OCI-LY3 (cell line): ENCODE measurements around the gene DDTL.

Experiments used
- EZH2phosphoT487 ChIP-seq: fragments of 200-600 bp; shearing (Covaris generic); IDR thresholded peaks from 2 replicates; pipeline ENCODE4 v1.6.1; 2018; ENCODE audit warnings: antibody characterized with exemption, mixed run types, low read depth
- TF ChIP-seq, protein P1 (sequence below): fragments of 200-600, 300-600 bp; sonication (generic); IDR thresholded peaks from 2 replicates; pipeline ENCODE4 v1.5.1; 2014; ENCODE audit warnings: antibody characterized with exemption, low read length, low read depth

DNA sequence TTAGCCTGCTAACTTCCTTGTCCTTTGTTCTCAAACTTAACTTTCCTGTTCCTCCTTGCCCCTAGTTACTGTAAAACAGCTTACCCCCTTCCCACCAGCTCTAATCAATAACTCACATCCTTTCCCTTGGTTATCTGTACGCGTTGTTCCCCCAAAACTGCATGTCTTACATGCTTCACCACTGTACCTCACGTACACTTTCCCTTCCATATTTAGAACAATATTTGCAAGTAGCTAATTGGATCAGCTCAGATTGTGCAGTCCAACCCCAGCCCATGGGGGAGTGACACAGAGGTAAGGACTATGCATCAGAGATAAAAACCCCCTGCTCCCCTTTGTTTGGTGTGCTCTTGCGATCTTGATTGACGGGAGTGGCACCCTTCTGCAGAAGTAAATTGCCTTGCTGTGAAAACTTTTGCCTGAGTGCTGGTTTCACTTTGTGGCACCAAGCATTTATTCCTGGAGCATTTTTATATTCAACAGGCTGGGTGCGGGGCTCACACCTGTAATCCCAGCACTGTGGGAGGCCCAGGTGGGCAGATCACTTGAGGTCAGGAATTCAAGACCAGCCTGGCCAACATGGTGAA, 41.6 kb upstream of the DDTL start:
- TF ChIP-seq, protein P1, sequence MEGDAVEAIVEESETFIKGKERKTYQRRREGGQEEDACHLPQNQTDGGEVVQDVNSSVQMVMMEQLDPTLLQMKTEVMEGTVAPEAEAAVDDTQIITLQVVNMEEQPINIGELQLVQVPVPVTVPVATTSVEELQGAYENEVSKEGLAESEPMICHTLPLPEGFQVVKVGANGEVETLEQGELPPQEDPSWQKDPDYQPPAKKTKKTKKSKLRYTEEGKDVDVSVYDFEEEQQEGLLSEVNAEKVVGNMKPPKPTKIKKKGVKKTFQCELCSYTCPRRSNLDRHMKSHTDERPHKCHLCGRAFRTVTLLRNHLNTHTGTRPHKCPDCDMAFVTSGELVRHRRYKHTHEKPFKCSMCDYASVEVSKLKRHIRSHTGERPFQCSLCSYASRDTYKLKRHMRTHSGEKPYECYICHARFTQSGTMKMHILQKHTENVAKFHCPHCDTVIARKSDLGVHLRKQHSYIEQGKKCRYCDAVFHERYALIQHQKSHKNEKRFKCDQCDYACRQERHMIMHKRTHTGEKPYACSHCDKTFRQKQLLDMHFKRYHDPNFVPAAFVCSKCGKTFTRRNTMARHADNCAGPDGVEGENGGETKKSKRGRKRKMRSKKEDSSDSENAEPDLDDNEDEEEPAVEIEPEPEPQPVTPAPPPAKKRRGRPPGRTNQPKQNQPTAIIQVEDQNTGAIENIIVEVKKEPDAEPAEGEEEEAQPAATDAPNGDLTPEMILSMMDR = no peak
- TF ChIP-seq EZH2phosphoT487 = no peak
